D341Med (cell line): Measurements from ENCODE around the gene LSAMP.

ENCODE experiments used
- DNase-seq: peaks from one replicate; pipeline ENCODE4 v3.0.0; 2012; ENCODE audit warnings: low spot score

LSAMP gene

DNA sequence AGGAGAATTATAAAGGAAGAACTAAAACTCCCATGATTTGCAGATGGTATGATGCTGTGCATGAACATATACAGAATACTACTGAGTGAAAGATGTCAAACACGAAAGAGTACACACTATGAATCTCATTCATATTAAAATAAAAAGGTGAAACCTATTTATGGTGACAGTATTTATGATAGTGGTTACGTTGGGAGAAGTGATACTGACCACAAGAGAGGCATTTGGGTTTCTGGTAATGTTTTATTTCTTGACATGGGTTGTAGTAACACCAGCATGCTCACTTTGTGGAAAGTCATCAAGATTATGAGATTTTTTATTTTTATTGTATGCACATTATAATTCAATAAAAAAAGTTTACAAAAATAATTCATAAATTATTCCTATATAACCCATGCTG, 498.0 kb downstream of the LSAMP start:
- DNase-seq: no peak

DNA sequence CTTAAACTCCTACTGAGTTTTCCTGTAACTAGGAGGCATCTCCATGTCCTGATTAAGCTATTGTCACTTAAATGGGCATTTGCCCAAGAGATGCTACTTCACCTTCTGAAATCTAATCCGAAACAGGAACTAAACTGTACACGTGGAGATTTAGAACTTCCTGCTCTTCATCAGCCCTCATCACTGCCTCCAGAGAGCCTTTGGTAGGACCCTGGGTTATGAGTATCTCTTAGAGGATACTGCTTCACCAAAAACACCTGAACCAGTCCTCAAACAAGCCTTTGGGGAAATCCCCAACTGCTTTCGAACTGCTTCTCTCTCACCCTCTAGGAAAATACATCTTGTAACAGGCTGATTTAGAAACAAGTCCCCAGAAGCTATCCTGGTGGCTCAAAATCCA, 501.7 kb downstream of the LSAMP start:
- DNase-seq: no peak

DNA sequence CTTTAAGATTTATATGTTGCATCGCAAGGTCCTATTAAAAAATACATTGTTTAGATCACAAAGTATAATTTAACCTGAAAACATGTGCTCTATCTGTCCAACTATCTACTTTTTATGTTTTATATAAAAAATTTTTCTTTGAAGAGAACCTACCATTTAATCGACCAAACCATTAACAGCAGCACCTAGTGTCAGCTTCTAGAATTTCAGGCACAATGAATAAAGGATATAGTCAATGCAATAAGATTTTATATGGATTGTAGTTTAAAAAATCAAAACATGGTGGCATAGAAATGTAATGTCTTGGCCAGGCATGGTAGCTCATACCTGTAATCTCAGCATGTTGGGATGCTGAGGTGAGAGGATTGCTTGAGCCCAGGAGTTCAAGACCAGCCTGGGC, 508.2 kb downstream of the LSAMP start:
- DNase-seq: no peak

DNA sequence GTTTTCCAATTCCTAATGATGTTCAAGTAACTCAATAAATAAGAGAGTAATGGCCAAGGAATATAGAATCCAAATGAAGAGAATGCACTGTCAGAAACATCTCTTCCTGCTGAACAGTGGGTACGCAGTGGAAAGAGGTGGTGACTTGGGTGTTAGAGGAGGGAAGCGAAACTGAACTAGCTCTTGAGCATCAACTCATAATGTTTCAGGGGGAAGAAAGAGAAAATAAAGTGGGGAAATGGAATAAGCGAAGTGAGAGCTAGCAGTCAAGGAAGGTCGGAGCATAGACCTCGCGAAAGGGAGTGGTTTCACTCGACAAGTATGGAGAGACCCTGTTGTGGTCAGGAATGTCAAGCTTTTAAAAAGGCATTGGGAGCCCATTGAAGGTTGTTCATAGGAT, 512.5 kb downstream of the LSAMP start:
- no peak for DNase-seq

DNA sequence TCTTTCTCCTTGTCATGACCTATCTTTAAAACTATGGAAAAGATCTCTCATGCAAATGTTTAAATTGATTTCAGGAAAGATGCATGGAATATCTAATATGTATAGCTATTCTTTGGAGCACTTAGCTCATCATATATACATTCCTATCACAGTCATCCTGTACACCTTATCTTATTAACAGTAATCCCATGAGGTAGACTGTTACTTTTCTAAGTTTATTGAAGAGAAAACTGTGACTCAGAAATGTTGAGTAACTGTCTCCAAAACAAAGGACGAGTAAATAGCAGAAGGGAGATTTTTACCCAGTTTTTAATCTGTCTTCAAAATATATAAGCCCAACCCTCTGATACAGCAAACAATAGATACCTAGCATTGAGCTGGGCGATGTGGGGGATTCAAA, 513.7 kb downstream of the LSAMP start:
- DNase-seq: no peak

DNA sequence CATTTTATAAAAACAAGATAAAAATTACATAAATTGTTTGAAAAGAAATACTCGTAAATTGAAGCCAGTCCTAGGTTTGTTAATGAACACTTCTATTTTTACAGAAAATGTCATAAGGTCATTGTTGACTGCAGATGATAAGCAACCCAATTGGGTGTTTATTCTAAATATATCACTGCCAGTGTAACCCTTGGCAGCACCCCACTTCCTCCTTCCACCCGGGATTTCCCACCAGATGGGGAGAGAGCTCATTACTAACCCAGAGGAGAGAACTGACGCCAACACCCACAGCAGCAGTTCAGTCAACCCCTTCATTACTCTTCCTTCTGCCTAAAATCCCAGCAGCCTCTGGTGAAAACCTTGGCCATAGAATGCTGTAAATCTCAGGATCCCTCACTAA, 514.4 kb downstream of the LSAMP start:
- DNase-seq: no peak

DNA sequence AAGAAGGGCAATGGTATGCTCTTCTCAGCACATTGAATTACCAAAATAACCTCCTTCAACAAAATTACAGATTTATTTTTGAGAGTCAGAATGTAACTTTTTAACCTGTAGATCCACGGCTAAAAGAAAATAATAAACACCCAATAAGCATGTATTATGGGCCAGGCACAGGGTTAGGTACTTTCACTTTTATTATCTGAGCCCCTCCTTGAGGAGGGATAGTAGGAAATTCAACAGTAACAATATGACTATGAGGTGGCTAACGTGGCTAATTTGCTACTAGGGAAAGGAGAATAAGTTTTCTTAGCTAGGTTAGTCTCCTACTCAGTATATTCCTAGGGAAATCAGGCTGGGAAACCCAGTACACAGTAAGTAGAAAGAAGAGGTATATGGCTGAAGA, 515.1 kb downstream of the LSAMP start:
- no peak for DNase-seq

DNA sequence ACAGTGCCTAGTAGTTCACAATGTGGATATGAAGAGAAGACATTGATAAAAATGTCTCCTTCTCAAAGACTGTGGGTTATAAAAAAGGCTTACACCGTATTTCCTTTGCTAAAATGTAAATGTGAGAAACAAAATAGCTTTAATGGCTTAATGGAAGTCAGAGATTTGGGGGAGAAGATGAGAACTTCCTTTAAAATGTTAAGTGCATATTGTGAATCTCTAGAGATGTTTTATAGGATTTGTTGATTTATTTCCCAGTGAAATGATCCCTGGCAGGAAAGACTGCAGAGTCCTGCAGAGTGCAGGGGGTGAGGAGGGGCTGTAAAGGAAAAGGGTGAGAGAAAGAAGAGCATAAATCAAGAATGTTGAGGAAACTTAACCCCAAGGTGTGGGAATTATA, 516.9 kb downstream of the LSAMP start:
- no peak for DNase-seq

DNA sequence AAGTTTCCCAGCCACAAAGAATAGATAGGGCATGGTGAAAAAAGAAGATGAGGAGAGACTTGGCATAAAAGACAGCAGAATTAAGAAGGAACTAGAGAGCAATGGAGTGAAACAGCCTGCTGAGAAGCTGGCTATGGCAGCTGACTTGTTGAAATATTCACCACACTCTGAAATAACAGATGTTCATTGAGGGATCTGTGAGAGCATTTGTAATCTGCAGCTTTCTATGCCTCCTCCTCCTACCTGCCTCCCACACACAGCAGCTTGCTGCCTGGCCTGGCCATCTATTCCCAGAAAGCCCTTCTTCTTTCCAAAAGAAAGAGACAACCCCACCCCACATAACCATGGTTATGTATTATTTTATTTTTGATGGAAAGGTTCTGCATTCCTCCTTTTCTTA, 518.1 kb downstream of the LSAMP start:
- DNase-seq: no peak

DNA sequence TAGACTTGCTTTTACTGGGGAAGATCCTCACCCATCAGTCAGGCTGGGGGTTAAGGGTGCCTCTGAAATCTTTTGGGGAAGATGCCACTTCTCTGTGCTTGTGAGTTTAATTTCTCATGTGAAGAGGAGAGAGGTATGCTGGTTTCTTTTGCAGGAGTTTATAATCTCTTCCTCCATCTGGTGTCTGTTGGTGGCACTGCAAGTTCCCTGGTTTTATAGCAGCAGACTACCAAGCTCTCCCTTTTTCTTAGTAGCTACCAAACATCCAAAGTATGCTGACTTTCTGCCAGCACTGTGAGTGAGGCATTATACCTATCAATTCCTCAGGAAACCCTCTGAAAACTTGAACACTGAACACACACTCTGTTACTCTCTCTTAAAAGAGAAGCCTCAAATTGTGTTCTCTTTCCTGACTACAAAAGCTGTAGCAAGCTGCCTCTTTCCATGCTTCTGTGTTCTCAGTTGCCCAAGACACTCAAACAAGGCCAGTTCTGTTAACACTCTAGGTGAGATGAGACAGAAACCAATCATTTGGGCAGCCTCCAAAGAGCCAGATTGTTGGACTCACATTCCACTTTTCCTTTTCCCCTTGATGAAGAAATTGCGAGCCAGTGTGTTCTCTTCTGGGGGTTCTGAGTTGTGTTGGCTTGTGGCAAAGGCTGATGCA, 522.5 kb downstream of the LSAMP start:
- peak; percentile 36 for DNase-seq

DNA sequence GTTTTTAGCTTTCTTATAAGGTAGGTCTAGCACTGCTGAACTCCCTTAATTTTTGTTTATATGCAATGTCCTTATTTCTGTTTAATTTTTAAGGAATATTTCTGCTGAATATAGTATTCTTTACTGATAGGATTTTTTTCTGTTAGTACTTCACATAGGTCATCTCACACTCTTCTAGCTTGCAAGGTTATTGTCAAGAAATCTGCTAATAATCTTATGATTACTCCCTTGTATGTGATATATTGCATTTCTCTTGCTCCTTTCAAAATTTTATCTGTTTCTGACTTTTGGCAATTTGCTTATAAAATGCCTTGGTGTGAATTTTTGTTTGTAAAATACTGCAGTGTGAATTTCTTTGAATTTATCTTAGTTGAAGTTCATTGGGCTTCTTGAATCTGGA, 523.6 kb downstream of the LSAMP start:
- DNase-seq: no peak

DNA sequence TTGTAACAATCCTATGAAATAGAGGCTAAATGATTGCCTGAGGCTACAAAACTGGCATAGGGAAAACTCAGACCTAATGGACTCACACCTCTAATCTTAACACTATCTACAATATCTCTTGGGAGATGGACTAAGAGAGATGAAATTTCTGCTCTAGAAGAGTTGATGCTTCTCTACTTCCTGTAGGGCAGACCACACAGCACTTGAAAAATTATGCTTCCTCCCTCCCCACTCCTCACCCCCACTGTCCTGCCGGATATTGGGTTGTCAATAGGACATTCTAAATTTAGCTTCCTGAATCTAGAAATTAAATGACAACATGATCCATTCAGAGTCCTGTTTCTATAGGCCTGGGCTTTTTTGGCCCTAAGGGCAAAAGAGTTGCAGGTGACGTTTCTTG, 526.4 kb downstream of the LSAMP start:
- DNase-seq: no peak

DNA sequence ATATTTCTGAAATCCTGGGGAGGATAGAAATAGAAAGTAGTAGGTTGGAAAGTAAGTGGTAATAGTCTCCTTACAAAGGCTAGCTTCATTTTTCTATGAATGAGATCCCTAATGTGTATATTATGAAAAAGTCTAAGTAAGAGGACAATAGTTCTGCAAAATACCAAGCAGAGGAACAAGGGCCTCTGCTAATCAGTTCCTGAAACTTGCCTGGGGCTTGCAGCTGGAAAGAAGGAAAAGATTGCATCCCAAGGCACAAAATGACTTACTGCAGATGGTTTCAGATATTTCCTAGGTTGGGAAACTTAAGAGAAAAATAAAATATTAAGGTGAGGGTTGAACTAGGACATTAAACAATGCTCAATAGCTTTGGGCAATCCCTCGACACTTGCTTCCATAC, 528.4 kb downstream of the LSAMP start:
- no peak for DNase-seq

DNA sequence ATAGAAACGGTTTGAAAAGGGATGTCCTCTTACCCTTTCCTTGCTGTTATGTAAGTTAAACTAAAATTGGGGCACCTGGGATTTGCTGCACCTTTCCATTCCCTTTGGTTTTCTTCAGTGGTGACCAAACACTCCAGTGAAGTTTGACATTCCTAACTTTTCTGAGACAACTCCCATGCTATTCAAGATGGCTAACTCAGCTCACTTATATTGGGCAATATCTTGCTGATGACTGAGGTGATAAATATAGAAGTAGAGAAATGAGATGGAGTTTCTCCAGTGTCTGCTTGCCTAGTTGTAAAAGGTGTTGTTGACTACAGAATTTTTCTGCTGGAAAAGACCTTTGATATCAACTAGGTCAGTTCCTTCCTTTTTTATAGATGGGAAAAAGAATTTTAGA, 530.2 kb downstream of the LSAMP start:
- DNase-seq: no peak

DNA sequence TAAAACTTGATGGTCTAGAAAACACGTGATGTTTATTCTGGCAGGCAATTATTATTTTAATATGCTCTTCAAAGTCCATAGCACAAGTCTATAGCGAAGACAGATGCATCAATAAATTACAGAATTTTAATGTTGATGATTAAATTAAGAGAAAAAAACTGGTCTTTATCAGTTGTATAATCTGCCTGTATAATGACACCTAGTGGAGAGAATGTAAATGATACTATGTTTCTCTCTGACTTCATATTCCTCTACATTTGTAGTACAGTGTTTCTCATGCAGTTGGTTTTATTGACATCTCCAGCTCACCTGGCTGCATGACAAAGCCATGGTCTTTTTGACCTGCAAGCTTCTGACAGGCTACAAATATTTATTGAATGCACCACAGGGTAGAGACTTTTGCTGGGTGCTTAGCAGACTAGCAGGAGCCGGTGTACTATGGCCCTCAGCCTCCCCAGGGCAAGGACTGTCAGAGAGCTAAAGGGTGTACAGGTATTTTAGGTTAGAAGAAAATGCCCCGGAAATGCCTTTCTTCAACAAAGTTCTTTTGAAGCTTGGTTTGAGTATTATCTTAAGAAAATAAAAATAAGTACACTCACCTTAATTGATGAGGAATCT, 532.1 kb downstream of the LSAMP start:
- DNase-seq: no peak

DNA sequence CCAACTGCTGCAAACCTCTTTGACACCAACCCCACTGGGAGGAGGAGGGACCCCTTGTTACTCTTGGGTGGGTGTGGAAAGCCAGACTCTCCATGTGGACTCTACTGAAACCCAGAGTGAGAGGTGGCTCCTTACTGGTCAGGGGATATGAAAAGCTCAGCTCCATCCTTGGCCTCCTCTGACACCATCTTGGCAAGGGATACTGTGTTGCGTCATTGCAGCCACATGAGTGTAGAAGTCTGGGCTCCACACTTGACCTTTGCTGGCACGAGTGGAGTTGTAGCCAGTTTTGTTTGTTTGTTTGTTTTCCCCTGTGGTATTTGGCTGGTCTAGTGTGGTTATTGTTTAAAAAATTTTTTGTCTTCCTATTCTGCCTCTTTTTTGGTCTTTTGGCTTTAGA, 532.9 kb downstream of the LSAMP start:
- no peak for DNase-seq

DNA sequence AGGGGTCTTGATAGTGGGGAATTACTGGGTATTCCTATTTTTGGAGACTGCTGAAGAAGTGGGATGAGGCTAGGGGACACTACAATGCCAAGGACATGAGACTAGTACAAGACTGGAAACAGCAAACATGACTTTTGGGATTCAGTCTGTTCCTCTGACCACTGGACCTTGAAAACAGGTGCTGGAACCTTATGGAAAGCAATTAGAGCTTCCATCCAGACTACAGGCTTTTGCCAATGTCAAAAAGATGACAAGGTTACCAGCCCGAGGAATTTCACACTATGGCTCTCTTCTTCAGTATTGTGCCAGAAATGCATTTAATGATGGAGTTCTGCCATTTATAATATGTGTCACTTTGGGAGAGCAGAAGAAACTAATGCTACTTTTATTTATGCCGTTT, 539.4 kb downstream of the LSAMP start:
- no peak for DNase-seq

DNA sequence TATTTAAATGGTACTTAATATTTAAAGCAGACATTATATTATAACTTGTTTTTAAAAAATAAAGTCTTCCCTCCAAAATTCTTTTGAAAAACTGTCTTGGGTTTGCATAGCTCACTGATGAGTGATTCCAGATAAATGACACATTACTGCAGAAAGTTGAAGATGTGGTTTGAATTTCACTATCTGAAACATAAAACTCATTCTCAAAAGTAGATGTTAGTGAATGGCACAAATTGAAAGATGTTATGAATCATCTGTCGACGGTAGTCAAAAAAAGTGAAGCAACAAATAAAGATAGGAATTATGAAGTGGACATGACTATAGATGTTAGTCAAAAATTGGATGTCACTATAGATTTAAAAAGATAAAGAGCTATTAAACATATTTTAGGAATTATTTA, 541.4 kb downstream of the LSAMP start:
- no peak for DNase-seq

DNA sequence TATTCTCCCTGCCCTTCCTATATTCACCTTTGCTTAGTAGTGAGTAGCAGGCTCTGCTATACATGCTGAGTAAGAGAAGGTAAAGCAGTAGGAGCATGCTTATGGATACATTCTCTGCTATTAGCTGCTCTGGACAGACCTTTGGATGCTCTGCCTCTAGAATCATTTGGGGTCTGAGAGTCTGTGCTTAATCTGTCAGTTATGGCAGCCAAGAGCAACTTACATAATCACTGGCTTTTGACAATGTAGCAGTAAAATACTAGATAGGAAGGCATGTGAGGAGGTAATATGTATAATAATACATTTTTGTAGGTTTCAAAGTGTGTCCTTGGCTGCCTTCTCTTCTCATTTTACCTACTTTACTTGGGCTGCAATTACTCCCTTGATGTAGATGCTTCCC, 544.3 kb downstream of the LSAMP start:
- no peak for DNase-seq

DNA sequence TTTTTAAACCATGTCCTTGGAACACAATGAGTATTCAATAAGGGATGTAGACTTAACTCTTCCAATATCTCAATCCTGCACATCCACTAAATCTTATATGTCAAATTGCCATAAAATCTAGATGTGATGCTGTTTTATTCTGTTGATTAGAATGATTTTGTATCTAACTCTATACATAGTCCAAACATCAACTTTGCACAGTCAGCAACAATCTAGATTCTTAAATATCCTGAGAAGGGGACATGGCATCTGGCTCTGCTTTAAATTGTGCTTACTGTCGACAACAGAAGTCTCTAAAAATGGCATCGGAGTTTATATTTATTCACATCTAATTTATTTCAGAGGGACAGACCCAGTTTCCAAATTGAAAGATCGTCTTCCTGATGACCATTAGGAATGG, 545.8 kb downstream of the LSAMP start:
- DNase-seq: no peak

DNA sequence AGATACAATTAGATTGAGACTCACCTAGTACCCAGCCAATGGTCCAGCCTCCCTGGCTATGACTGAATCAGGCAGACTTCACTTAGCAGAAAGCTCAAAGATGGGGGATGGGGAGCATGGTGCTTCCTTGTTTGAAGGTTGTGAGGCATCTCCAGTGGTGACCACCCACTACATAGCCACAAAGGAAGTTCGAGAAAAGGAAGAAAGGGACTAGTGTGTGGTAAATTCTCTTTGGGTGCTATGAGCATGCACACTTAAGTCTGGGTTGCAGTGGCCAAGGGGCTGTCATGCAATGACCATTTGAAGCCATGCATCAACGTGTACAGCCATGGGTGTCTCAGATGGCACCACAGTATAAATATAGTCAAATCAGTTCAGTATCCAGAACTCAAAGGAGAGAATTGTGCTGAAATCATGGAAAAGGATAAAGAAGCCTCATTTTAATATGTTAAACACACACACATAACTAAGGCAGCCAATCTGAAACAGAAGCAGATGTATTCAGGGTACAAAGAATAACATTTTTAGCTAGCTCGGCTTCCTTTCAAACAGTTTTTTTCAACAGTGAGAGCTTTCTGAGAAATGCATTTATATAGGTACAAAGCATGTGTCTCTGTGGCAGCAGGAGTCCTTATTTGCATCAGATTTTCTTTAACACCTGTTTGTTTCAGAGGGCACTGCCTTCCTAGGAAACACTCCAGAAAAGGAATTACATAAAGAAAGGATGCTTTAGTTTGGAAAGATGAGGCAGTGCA, 546.5 kb downstream of the LSAMP start:
- no peak for DNase-seq

DNA sequence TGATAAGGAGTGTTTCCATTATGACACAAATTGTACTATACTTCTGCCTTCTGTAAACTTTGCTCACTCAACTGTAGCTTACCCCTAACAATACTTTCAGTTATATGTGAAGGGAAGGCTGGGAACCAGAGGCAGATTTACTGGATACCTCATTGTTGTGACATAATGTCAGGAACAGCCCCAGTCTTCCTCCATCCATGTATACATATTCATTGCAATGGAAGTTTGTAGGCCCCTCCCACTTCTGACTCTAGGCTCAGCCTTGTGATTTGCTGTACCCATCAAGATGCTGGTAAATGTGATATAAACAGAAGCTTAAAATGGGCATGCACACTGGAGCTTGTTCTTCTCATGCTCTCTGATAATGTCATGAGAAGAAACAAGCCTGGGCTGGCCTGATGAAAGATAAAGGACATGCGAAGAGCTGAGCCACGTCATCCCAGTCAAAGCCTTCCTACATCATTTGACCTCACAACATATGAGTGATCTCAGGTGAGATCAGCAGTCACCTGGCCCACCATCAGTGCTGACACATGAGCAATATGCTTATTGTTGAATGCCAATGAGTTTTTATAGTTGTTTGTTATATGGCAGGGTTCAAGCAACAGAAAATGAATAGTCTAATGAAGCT, 554.2 kb downstream of the LSAMP start:
- no peak for DNase-seq

DNA sequence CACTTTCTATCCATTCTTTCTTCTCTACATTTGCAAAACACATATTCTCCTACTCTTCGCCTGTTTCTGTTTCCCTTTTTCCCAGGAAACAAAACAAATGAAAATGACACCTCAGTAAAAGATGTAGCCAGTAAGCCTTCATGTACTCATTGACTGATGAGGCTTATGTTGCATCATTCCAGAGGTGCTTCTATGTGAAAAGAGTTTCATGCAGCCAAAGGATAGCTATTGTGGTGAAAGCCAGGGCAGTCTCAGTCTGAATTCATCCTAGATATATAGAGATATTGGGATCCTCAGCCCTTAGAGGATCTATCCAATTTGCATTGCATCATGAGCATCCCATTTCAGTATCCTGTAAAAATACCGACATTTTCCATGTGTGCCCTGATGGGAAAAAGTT, 554.7 kb downstream of the LSAMP start:
- DNase-seq: no peak
